ENCODE data around the gene FAM217A.

DNA sequence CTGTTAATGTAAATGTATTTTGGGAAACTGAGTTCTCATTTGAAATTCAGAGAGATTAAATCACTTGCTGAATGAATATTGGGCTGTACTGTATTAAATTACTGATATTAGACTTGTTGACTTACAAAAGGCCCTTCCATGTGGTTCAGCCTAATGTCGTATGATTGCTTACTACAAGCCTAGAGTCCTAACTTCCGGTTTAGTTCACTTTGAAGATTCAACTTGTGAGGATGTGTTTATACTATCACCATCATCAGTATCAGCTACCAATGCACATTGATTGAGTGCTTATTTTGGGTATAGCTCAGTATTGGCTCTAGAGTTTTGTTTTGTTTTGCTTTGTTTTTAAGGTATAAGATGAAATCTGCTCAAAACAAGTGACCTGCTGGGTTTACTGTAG is 48.3 kb downstream of the FAM217A start:
- TF ChIP-seq, protein P1, sequence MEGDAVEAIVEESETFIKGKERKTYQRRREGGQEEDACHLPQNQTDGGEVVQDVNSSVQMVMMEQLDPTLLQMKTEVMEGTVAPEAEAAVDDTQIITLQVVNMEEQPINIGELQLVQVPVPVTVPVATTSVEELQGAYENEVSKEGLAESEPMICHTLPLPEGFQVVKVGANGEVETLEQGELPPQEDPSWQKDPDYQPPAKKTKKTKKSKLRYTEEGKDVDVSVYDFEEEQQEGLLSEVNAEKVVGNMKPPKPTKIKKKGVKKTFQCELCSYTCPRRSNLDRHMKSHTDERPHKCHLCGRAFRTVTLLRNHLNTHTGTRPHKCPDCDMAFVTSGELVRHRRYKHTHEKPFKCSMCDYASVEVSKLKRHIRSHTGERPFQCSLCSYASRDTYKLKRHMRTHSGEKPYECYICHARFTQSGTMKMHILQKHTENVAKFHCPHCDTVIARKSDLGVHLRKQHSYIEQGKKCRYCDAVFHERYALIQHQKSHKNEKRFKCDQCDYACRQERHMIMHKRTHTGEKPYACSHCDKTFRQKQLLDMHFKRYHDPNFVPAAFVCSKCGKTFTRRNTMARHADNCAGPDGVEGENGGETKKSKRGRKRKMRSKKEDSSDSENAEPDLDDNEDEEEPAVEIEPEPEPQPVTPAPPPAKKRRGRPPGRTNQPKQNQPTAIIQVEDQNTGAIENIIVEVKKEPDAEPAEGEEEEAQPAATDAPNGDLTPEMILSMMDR (IDR thresholded peaks at IDR 0.05) = no peak
- TF ChIP-seq POLR2A (IDR thresholded peaks at IDR 0.05) = no peak

Measured in testis (tissue), 2 donors.